AG04449 (cell line): Measurements from ENCODE around the gene PTPN1.

Experiments
- CTCF ChIA-PET: fragments of 350-600 bp; formaldehyde crosslinking; extraction: SDS; loops from one replicate; lab custom pipeline; 2021; ENCODE audit warnings: antibody characterized with exemption; lab: Yijun Ruan, JAX
- POLR2A ChIA-PET: fragments of 400-600, 350-600 bp; formaldehyde crosslinking; extraction: SDS; loops from one replicate; lab custom pipeline; 2020; ENCODE audit warnings: antibody characterized with exemption, inconsistent platforms; lab: Yijun Ruan, JAX
- DNase-seq: peaks from one replicate; pipeline ENCODE4 v3.0.0-alpha.2; 2010; ENCODE audit warnings: low read depth, low spot score
- H3K4me3 ChIP-seq: 2 replicates; pipeline ENCODE4 v1.5.1; 2011; ENCODE audit warnings: low read depth, mild to moderate bottlenecking, control low read depth, low read length
- CTCF ChIP-seq: IDR thresholded peaks from one replicate; pipeline ENCODE4 v1.5.1; 2011; ENCODE audit warnings: mild to moderate bottlenecking, moderate library complexity, low read length, control low read depth, inconsistent platforms; ENCODE audit not compliant: insufficient read depth; ENCODE audit errors: missing control alignments

PTPN1 gene

GRCh38 chr20:50488236-50488806 lies 21.9 kb upstream of the PTPN1 start:
- DNase-seq = no peak
- TF ChIP-seq CTCF = no peak
- ChIA-PET POLR2A (interaction anchor here (0.8 kb wide), 1 partner anchor 104 kb away, joined by 3 read pairs; no protein-coding TSS in a partner anchor), CTCF (interaction anchor here (1.0 to 4.8 kb wide), 6 partner anchors 9 to 91 kb away, joined by 3 to 15 read pairs (median 4); partner anchors contain the start of gene PTPN1)
- H3K4me3 ChIP-seq = no peak overlapping the region

- no peak overlapping the region for H3K4me3 ChIP-seq
- no peak for TF ChIP-seq CTCF
- ChIA-PET CTCF (interaction anchor here (0.8 to 2.1 kb wide), 10 partner anchors 9 to 322 kb away, joined by 3 to 6 read pairs (median 4); no protein-coding TSS in a partner anchor), POLR2A (no interaction called here)
- DNase-seq = no peak
Measured at GRCh38 chr20:50491168-50491567, 19.0 kb upstream of the PTPN1 start.

GRCh38 chr20:50491926-50492634 lies 18.1 kb upstream of the PTPN1 start:
- no peak for DNase-seq
- CTCF ChIA-PET = interaction anchor here (0.9 to 2.1 kb wide), 7 partner anchors 11 to 313 kb away, joined by 3 to 6 read pairs (median 5); no protein-coding TSS in a partner anchor

GRCh38 chr20:50493881-50494253 lies 16.3 kb upstream of the PTPN1 start:
- CTCF ChIA-PET = interaction anchor here (0.9 to 1.7 kb wide), 5 partner anchors 9 to 86 kb away, joined by 3 to 6 read pairs (median 3); no protein-coding TSS in a partner anchor
- no peak overlapping the region for H3K4me3 ChIP-seq
- TF ChIP-seq CTCF = no peak
- POLR2A ChIA-PET = no interaction called here
- no peak for DNase-seq

More at GRCh38 chr20:50491926-50492634, 18.1 kb upstream of the PTPN1 start:
- no peak for TF ChIP-seq CTCF
- no peak overlapping the region for H3K4me3 ChIP-seq
- POLR2A ChIA-PET = no interaction called here

GRCh38 chr20:50494428-50494827 lies 15.8 kb upstream of the PTPN1 start:
- POLR2A ChIA-PET = no interaction called here
- CTCF ChIA-PET = interaction anchor here (1.0 to 1.7 kb wide), 2 partner anchors 8 to 17 kb away, joined by 3 to 6 read pairs; no protein-coding TSS in a partner anchor
- TF ChIP-seq CTCF = no peak
- no peak overlapping the region for H3K4me3 ChIP-seq
- DNase-seq = no peak

- no peak for DNase-seq
- no peak for TF ChIP-seq CTCF
- H3K4me3 ChIP-seq = no peak overlapping the region
- CTCF ChIA-PET = no interaction called here
- POLR2A ChIA-PET = no interaction called here
Measured at GRCh38 chr20:50496773-50497385, 13.3 kb upstream of the PTPN1 start.
